HEK293 (cell line): ENCODE results near the gene ACAP2.

Experiments used
- CTCF ChIA-PET: fragments of 350-600 bp; formaldehyde crosslinking; extraction: SDS; loops from one replicate; lab custom pipeline; 2021; ENCODE audit warnings: antibody characterized with exemption; lab: Yijun Ruan, JAX
- POLR2A ChIA-PET: fragments of 300-600 bp; formaldehyde crosslinking; extraction: SDS; loops from one replicate; lab custom pipeline; 2020; ENCODE audit warnings: antibody characterized with exemption, inconsistent platforms; lab: Yijun Ruan, JAX
- H3K27ac ChIP-seq: fragments of 200-500 bp; sonication (Bioruptor generic); 2 replicates; pipeline ENCODE4 v1.5.1; 2014; ENCODE audit warnings: low read depth, low read length, control low read depth, inconsistent platforms; ENCODE audit errors: extremely low read depth
- H3K36me3 ChIP-seq, 2 experiments: fragments of 200-500 bp in 1 of 2; sonication (Bioruptor generic) in 1 of 2; 1 replicate in 1 of 2; 2 replicates in 1 of 2; pipeline ENCODE4 v1.5.1; 2014 to 2017; ENCODE audit warnings: inconsistent platforms in 2 of 2, low read length in 2 of 2; ENCODE audit not compliant: control insufficient read depth in 2 of 2, insufficient read depth in 1 of 2
- H3K4me1 ChIP-seq: fragments of 200-500 bp; sonication (Bioruptor generic); 2 replicates; pipeline ENCODE4 v1.5.1; 2014; ENCODE audit warnings: mild to moderate bottlenecking, low read length, inconsistent platforms; ENCODE audit not compliant: control insufficient read depth, insufficient read depth
- H3K4me3 ChIP-seq: 2 replicates; pipeline ENCODE4 v1.5.1; 2011; ENCODE audit warnings: low read depth, mild to moderate bottlenecking, control low read depth, low read length, moderate library complexity
- H3K9me3 ChIP-seq: fragments of 200-500 bp; sonication (Bioruptor generic); 2 replicates; pipeline ENCODE4 v1.5.1; 2014; ENCODE audit warnings: low read depth, low read length, inconsistent platforms; ENCODE audit not compliant: control insufficient read depth, insufficient read depth
- GLIS1 ChIP-seq: fragments of 450-650 bp; formaldehyde crosslinking; IDR thresholded peaks from 2 replicates; pipeline ENCODE4 v1.5.1; 2016; ENCODE audit warnings: missing biosample characterization, missing genetic modification characterization
- INSM2 ChIP-seq: fragments of 450-650 bp; formaldehyde crosslinking; IDR thresholded peaks from 2 replicates; pipeline ENCODE4 v1.5.1; 2016; ENCODE audit warnings: missing biosample characterization, missing genetic modification characterization
- ZBTB6 ChIP-seq: fragments of 450-650 bp; formaldehyde crosslinking; IDR thresholded peaks from 2 replicates; pipeline ENCODE4 v1.5.1; 2017; ENCODE audit warnings: missing biosample characterization, missing genetic modification characterization
- ZEB2 ChIP-seq: fragments of 450-650 bp; formaldehyde crosslinking; IDR thresholded peaks from 2 replicates; pipeline ENCODE4 v1.5.1; 2016; ENCODE audit warnings: missing biosample characterization, missing genetic modification characterization
- ZFP37 ChIP-seq: fragments of 450-650 bp; formaldehyde crosslinking; IDR thresholded peaks from 2 replicates; pipeline ENCODE4 v1.5.1; 2016; ENCODE audit warnings: missing biosample characterization, missing genetic modification characterization
- ZNF23 ChIP-seq: fragments of 450-650 bp; formaldehyde crosslinking; IDR thresholded peaks from 2 replicates; pipeline ENCODE4 v1.5.1; 2016; ENCODE audit warnings: missing biosample characterization, missing genetic modification characterization, borderline replicate concordance
- ZNF239 ChIP-seq: fragments of 450-650 bp; formaldehyde crosslinking; IDR thresholded peaks from 2 replicates; pipeline ENCODE4 v1.5.1; 2016; ENCODE audit warnings: missing biosample characterization, missing genetic modification characterization
- ZNF26 ChIP-seq: fragments of 450-650 bp; formaldehyde crosslinking; IDR thresholded peaks from 2 replicates; pipeline ENCODE4 v1.5.1; 2016; ENCODE audit warnings: missing biosample characterization, missing genetic modification characterization
- ZNF302 ChIP-seq: fragments of 450-650 bp; formaldehyde crosslinking; IDR thresholded peaks from 2 replicates; pipeline ENCODE4 v1.5.1; 2016; ENCODE audit warnings: missing biosample characterization, missing genetic modification characterization, low read depth
- ZNF449 ChIP-seq: fragments of 450-650 bp; formaldehyde crosslinking; IDR thresholded peaks from 2 replicates; pipeline ENCODE4 v1.5.1; 2017; ENCODE audit warnings: missing biosample characterization, mild to moderate bottlenecking, missing genetic modification characterization, moderate library complexity
- ZNF473 ChIP-seq: fragments of 450-650 bp; formaldehyde crosslinking; IDR thresholded peaks from 2 replicates; pipeline ENCODE4 v1.5.1; 2017; ENCODE audit warnings: missing biosample characterization, missing genetic modification characterization
- ZNF488 ChIP-seq: fragments of 450-650 bp; formaldehyde crosslinking; IDR thresholded peaks from 2 replicates; pipeline ENCODE4 v1.5.1; 2016; ENCODE audit warnings: missing biosample characterization, missing genetic modification characterization
- ZNF514 ChIP-seq: fragments of 450-650 bp; formaldehyde crosslinking; IDR thresholded peaks from 2 replicates; pipeline ENCODE4 v1.5.1; 2016; ENCODE audit warnings: missing biosample characterization, missing genetic modification characterization
- ZNF558 ChIP-seq: fragments of 450-650 bp; formaldehyde crosslinking; IDR thresholded peaks from 2 replicates; pipeline ENCODE4 v1.5.1; 2016; ENCODE audit warnings: missing biosample characterization, missing genetic modification characterization
- ZNF654 ChIP-seq: fragments of 450-650 bp; formaldehyde crosslinking; IDR thresholded peaks from 2 replicates; pipeline ENCODE4 v1.5.1; 2016; ENCODE audit warnings: low read depth, missing biosample characterization, missing genetic modification characterization
- ZNF692 ChIP-seq: fragments of 450-650 bp; formaldehyde crosslinking; IDR thresholded peaks from 2 replicates; pipeline ENCODE4 v1.5.1; 2016; ENCODE audit warnings: missing biosample characterization, missing genetic modification characterization
- ZNF776 ChIP-seq: fragments of 450-650 bp; formaldehyde crosslinking; IDR thresholded peaks from 2 replicates; pipeline ENCODE4 v1.5.0; 2017; ENCODE audit warnings: missing biosample characterization, missing genetic modification characterization, borderline replicate concordance

The ACAP2 gene

GRCh38 chr3:195306369-195306768, 136.5 kb downstream of the ACAP2 start:
- H3K27ac ChIP-seq: no peak overlapping the region
- CTCF ChIA-PET: interaction anchor here (0.5 kb wide), 1 partner anchor 150 kb away, joined by 3 read pairs; no protein-coding TSS in a partner anchor
- POLR2A ChIA-PET: no interaction called here
- no peaks in the 10 kb centered on the region for H3K4me1 ChIP-seq
- TF ChIP-seq ZNF692 (tag by site-specific recombination): no peak
- no peak for TF ChIP-seq ZNF23 (tag by site-specific recombination)
- TF ChIP-seq GLIS1 (tag by site-specific recombination): no peak
- no peak for TF ChIP-seq ZBTB6
- TF ChIP-seq INSM2 (tag by site-specific recombination): no peak
- no peak for TF ChIP-seq ZNF776 (tag by site-specific recombination)
- no peak for TF ChIP-seq ZEB2 (tag by site-specific recombination)
- no peak for TF ChIP-seq ZNF654 (tag by site-specific recombination)
- TF ChIP-seq ZNF514 (tag by site-specific recombination): no peak
- TF ChIP-seq ZNF239 (tag by site-specific recombination): no peak
- no peak for TF ChIP-seq ZFP37 (tag by site-specific recombination)
- H3K9me3 ChIP-seq: no peaks in the 10 kb centered on the region
- no peak overlapping the region for H3K4me3 ChIP-seq
- H3K36me3 ChIP-seq: peaks cover 0 to 4% of the 10 kb centered on the region in 2 experiments; a peak in 1 of 3 replicates

- POLR2A ChIA-PET: interaction anchor here (0.5 to 0.6 kb wide), 2 partner anchors 19 to 129 kb away, joined by 5 read pairs; no protein-coding TSS in a partner anchor
- Histone ChIP-seq H3K27ac (no peak overlapping the region), H3K9me3 (no peaks in the 10 kb centered on the region), H3K36me3 (peaks cover 0 to 7% of the 10 kb centered on the region in 2 experiments; a peak in 2 of 3 replicates), H3K4me3 (no peak overlapping the region), H3K4me1 (no peaks in the 10 kb centered on the region)
- CTCF ChIA-PET: interaction anchor here (0.7 to 1.6 kb wide), 2 partner anchors 9 to 31 kb away, joined by 3 to 4 read pairs; partner anchors contain the start of gene XXYLT1
- no peak for TF ChIP-seq ZNF558
- no peak for TF ChIP-seq ZNF26 (tag by site-specific recombination)
- TF ChIP-seq ZNF473 (tag by site-specific recombination): no peak
- TF ChIP-seq ZNF488 (tag by site-specific recombination): no peak
- TF ChIP-seq ZNF449 (tag by site-specific recombination): no peak
- no peak for TF ChIP-seq ZNF302 (tag by site-specific recombination)
These were observed 140.4 kb downstream of the ACAP2 start for GRCh38 chr3:195302431-195302830.
